Smooth muscle cell (in vitro differentiated cells): ENCODE measurements around the gene INTS6. TPM values are rescaled to one million over a fixed set of nuclear protein-coding genes. Genes with fewer than 3 reads are reported as not detected.
A peak's percentile ranks its signal among the peaks of the same experiment; 100 is the strongest.

ENCODE experiments used
- DNase-seq: peaks from one replicate; lab custom pipeline; 2025; ENCODE audit not compliant: unreplicated experiment; lab: John Stamatoyannopoulos, UW
- H2AFZ ChIP-seq: fragments of 200-600 bp; sonication (generic); 2 replicates; pipeline ENCODE4 v1.6.0; 2016; ENCODE audit warnings: antibody characterized with exemption, low read depth, mild to moderate bottlenecking
- H3F3A ChIP-seq: fragments of 200-600 bp; sonication (generic); 2 replicates; pipeline ENCODE4 v1.6.0; 2017; ENCODE audit warnings: antibody characterized with exemption, low read depth
- H3K27ac ChIP-seq: fragments of 200-600 bp; sonication (generic); 2 replicates; pipeline ENCODE4 v1.5.1; 2016; ENCODE audit warnings: low read depth, mild to moderate bottlenecking
- H3K27me3 ChIP-seq: fragments of 200-600 bp; sonication (generic); 2 replicates; pipeline ENCODE4 v1.6.1; 2016; ENCODE audit warnings: low read depth, mild to moderate bottlenecking
- H3K36me3 ChIP-seq: fragments of 200-600 bp; sonication (generic); 2 replicates; pipeline ENCODE4 v1.5.1; 2016; ENCODE audit warnings: low read depth
- H3K4me1 ChIP-seq: fragments of 200-600 bp; sonication (generic); 2 replicates; pipeline ENCODE4 v1.5.1; 2016; ENCODE audit warnings: low read depth
- H3K4me2 ChIP-seq: fragments of 200-600 bp; sonication (generic); 2 replicates; pipeline ENCODE4 v1.6.0; 2016; ENCODE audit warnings: mild to moderate bottlenecking
- H3K4me3 ChIP-seq: fragments of 200-600 bp; sonication (generic); 2 replicates; pipeline ENCODE4 v1.5.1; 2016; ENCODE audit warnings: mild to moderate bottlenecking
- H3K79me2 ChIP-seq: fragments of 200-600 bp; sonication (generic); 2 replicates; pipeline ENCODE4 v1.6.0; 2016; ENCODE audit warnings: low read depth, mild to moderate bottlenecking
- H3K9ac ChIP-seq: fragments of 200-600 bp; sonication (generic); 2 replicates; pipeline ENCODE4 v1.6.0; 2016; ENCODE audit warnings: low read depth
- H3K9me3 ChIP-seq: fragments of 200-600 bp; sonication (generic); replicated peaks from 2 replicates; pipeline ENCODE4 v1.5.1; 2016; ENCODE audit warnings: low read depth
- H4K20me1 ChIP-seq: fragments of 200-600 bp; sonication (generic); 2 replicates; pipeline ENCODE4 v1.6.0; 2016; ENCODE audit warnings: low read depth
- WGBS: methylation state at CpG from one replicate; pipeline ENCODE4 v1.1.7; 2016; ENCODE audit warnings: low lambda C conversion rate; 5-methylcytosine and 5-hydroxymethylcytosine counted together
- polyA plus RNA-seq: library from polyadenylated mRNA; unstranded; fragments of >200 nt; fragmentation: Nextera tagmentation; extraction: Ambion mirVana; gene quantifications from 2 replicates; pipeline ENCODE4 v1.2.1, GENCODE V29; 2016
- total RNA-seq: library from RNA; depleted of rRNA; stranded (reverse); fragments of >200 nt; gene quantifications from 2 replicates; pipeline ENCODE4 v1.2.3, GENCODE V29; 2014
- TF ChIP-seq, protein P1 (sequence below): fragments of 200-600 bp; sonication (generic); IDR thresholded peaks from 2 replicates; pipeline ENCODE4 v1.5.1; 2017; ENCODE audit warnings: borderline replicate concordance, mild to moderate bottlenecking, antibody characterized with exemption; ENCODE audit not compliant: insufficient read depth, poor library complexity, severe bottlenecking

The INTS6 gene, protein sequence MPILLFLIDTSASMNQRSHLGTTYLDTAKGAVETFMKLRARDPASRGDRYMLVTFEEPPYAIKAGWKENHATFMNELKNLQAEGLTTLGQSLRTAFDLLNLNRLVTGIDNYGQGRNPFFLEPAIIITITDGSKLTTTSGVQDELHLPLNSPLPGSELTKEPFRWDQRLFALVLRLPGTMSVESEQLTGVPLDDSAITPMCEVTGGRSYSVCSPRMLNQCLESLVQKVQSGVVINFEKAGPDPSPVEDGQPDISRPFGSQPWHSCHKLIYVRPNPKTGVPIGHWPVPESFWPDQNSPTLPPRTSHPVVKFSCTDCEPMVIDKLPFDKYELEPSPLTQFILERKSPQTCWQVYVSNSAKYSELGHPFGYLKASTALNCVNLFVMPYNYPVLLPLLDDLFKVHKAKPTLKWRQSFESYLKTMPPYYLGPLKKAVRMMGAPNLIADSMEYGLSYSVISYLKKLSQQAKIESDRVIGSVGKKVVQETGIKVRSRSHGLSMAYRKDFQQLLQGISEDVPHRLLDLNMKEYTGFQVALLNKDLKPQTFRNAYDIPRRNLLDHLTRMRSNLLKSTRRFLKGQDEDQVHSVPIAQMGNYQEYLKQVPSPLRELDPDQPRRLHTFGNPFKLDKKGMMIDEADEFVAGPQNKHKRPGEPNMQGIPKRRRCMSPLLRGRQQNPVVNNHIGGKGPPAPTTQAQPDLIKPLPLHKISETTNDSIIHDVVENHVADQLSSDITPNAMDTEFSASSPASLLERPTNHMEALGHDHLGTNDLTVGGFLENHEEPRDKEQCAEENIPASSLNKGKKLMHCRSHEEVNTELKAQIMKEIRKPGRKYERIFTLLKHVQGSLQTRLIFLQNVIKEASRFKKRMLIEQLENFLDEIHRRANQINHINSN
- 51.6 and 62.2 TPM in 2 replicates for total RNA-seq
- polyA plus RNA-seq = 22.5 and 29.7 TPM in 2 replicates

DNA sequence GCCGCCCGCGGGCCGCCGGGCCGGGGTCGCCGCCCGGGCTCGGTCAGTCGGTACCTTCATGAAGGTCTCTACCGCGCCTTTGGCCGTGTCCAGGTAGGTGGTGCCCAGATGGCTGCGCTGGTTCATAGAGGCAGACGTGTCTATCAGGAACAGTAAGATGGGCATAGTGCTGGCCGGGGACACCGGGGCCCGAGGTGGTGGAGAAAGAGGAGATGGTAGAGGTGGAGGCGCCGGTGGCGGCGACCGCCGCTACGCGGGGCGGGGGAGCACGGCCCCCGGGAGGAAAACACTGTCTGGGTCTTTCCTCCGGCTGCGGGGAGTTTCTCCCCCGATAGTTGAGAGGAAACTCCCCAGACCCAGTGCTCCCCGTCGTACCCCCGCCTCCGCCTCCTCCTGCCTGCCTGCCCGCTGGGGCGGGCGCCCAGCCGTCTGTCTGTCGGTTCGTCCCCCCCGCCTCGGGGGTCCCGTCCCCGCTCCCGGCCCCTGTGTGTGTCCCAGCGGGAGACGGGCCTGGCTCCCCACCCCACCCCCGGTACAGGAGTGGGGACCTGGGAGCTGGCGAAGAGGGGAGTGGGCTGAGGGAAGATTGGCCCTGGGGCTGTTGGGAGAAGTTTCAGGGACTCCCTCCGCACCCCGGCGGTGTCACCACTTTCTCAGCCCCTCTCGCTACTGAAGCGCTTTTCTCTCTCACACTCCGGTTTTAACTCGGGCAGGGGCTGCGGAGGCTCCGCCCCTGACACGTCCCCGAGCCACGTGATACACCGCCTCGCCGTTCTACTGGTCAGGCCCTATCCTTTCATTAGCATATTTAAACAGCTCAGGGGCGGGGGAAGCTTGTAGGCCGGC is at the start of gene INTS6:
Gene INTS6 (minus strand): TSS at position 676 of the 846 bp plus-strand sequence. CDS start 511 bp downstream, at position 165.
- peak within 1 kb of the TSS; percentile 99 for H3K27ac ChIP-seq
- TF ChIP-seq, protein P1, sequence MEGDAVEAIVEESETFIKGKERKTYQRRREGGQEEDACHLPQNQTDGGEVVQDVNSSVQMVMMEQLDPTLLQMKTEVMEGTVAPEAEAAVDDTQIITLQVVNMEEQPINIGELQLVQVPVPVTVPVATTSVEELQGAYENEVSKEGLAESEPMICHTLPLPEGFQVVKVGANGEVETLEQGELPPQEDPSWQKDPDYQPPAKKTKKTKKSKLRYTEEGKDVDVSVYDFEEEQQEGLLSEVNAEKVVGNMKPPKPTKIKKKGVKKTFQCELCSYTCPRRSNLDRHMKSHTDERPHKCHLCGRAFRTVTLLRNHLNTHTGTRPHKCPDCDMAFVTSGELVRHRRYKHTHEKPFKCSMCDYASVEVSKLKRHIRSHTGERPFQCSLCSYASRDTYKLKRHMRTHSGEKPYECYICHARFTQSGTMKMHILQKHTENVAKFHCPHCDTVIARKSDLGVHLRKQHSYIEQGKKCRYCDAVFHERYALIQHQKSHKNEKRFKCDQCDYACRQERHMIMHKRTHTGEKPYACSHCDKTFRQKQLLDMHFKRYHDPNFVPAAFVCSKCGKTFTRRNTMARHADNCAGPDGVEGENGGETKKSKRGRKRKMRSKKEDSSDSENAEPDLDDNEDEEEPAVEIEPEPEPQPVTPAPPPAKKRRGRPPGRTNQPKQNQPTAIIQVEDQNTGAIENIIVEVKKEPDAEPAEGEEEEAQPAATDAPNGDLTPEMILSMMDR = no peak
- under 1% methylated on average over 48 of the region's 69 CpGs for WGBS
- peaks cover 7% of the 10 kb centered on the region for H3K36me3 ChIP-seq
- no peaks in the 10 kb centered on the region for H3K27me3 ChIP-seq
- peak within 1 kb of the TSS; percentile 99 for H3K4me3 ChIP-seq
- DNase-seq = peak; percentile 100
- H3K4me1 ChIP-seq = peaks cover 40% of the 10 kb centered on the region
- H3F3A ChIP-seq = peaks cover 9% of the 10 kb centered on the region
- H3K9me3 ChIP-seq = no peaks in the 10 kb centered on the region
- peaks cover 9% of the 10 kb centered on the region for H4K20me1 ChIP-seq
- peaks cover 28% of the 10 kb centered on the region for H3K79me2 ChIP-seq
- peak within 1 kb of the TSS; percentile 98 for H3K9ac ChIP-seq
- peak within 1 kb of the TSS; percentile 100 for H3K4me2 ChIP-seq
- H2AFZ ChIP-seq = peak within 1 kb of the TSS; percentile 53

DNA sequence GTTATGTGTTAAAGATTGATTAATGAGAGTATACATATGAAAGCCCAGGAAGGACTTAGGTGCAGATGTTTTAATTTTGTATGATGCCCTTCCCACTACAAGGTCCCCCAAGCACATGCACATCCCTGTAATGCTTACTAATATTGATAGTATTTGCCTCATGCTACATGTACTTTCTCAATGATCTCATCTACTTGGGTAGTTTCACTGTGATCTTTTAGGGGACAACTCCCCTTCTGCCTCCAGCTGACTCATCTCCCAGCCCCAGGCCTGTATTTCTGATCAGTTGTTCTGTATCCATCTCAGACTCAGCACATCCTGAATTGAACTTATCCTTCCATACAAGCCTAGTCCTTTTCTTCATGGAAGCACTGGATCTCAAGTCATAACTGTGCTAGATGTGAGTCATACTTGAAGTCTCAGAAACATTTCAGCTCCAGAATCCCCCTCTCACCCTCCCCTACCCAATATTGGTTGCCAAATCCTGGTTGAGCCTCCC is 49.4 kb upstream of the INTS6 start:
- Histone ChIP-seq H3K4me1 (no peaks in the 10 kb centered on the region), H3K9me3 (no peaks in the 10 kb centered on the region), H3F3A (no peaks in the 10 kb centered on the region), H3K27ac (no peak overlapping the region), H3K79me2 (no peaks in the 10 kb centered on the region), H2AFZ (no peak overlapping the region), H3K4me3 (no peak overlapping the region), H3K36me3 (no peaks in the 10 kb centered on the region), H3K27me3 (no peaks in the 10 kb centered on the region), H3K4me2 (no peak overlapping the region), H3K9ac (no peak overlapping the region), H4K20me1 (no peaks in the 10 kb centered on the region)
- no peak for DNase-seq
- TF ChIP-seq, protein P1 = no peak

DNA sequence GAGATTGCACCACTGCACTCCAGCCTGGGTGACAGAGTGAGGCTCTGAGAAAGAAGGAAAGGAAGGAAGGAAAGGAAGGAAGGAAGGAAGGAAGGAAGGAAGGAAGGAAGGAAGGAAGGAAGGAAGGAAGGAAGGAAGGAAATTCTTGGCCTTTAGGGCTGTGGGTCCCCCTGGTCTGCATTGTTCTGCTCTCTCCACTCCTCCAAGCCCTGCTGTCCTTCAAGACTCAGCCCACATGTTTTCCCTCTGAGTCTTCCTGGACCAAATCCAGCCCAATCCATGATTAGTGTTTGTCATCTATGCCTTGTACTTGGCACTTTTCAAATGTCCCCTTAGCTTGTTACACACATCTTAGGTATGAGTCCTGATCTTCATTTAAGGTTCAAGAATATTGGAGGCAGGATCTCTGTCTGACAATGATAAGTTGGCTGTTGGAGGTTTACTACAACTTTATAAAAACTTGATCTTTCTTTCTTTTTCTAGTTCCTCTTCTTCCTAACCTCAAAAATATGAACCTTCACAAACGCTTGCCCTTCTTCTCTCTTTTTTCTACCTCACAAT is 48.8 kb upstream of the INTS6 start:
- no peaks in the 10 kb centered on the region for H3K36me3 ChIP-seq
- no peaks in the 10 kb centered on the region for H3K9me3 ChIP-seq
- no peaks in the 10 kb centered on the region for H3K79me2 ChIP-seq
- H3K4me1 ChIP-seq = no peaks in the 10 kb centered on the region
- no peaks in the 10 kb centered on the region for H3F3A ChIP-seq
- 92% methylated on average over 1 of the region's 1 CpG for WGBS
- H3K4me2 ChIP-seq = no peak overlapping the region
- no peak overlapping the region for H3K9ac ChIP-seq
- no peak overlapping the region for H3K27ac ChIP-seq
- TF ChIP-seq, protein P1 = no peak
- H3K27me3 ChIP-seq = no peaks in the 10 kb centered on the region
- no peak for DNase-seq
- no peak overlapping the region for H2AFZ ChIP-seq
- H4K20me1 ChIP-seq = no peaks in the 10 kb centered on the region
- no peak overlapping the region for H3K4me3 ChIP-seq
